Measurements from ENCODE around the gene UBE2G2.

The UBE2G2 gene

GRCh38 chr21:44761747-44762208, 39.8 kb downstream of the UBE2G2 start:
- H3K4me3 Mint-ChIP-seq = no peak overlapping the region
- no peaks in the 10 kb centered on the region for H3K36me3 Mint-ChIP-seq (ENCODE audit: low read depth)
- no peak overlapping the region for H3K27ac Mint-ChIP-seq
- H3K4me1 Mint-ChIP-seq = peaks cover 16% of the 10 kb centered on the region
- no peaks in the 10 kb centered on the region for H3K27me3 Mint-ChIP-seq
- ATAC-seq (no peak), DNase-seq (no peak)
- no peaks in the 10 kb centered on the region for H3K9me3 Mint-ChIP-seq

GRCh38 chr21:44761011-44761729, 40.5 kb downstream of the UBE2G2 start:
- no peak overlapping the region for H3K27ac Mint-ChIP-seq
- H3K36me3 Mint-ChIP-seq (ENCODE audit: low read depth) = no peaks in the 10 kb centered on the region
- no peak overlapping the region for H3K4me3 Mint-ChIP-seq
- H3K27me3 Mint-ChIP-seq = no peaks in the 10 kb centered on the region
- DNase-seq = no peak
- H3K4me1 Mint-ChIP-seq = peaks cover 13% of the 10 kb centered on the region
- ATAC-seq = no peak
- H3K9me3 Mint-ChIP-seq = no peaks in the 10 kb centered on the region

GRCh38 chr21:44760376-44760775, 41.2 kb downstream of the UBE2G2 start:
- ATAC-seq = no peak
- Mint-ChIP-seq H3K9me3 (no peaks in the 10 kb centered on the region), H3K36me3 (ENCODE audit: low read depth) (no peaks in the 10 kb centered on the region), H3K4me1 (peaks cover 5% of the 10 kb centered on the region), H3K27me3 (no peaks in the 10 kb centered on the region), H3K4me3 (no peak overlapping the region), H3K27ac (no peak overlapping the region)
- DNase-seq = no peak

- DNase-seq = no peak
- Mint-ChIP-seq H3K27ac (no peak overlapping the region), H3K4me1 (no peaks in the 10 kb centered on the region), H3K4me3 (no peak overlapping the region), H3K9me3 (no peaks in the 10 kb centered on the region), H3K27me3 (no peaks in the 10 kb centered on the region), H3K36me3 (ENCODE audit: low read depth) (no peaks in the 10 kb centered on the region)
- no peak for ATAC-seq
Observed at GRCh38 chr21:44759628-44760285, 41.9 kb downstream of the UBE2G2 start.

GRCh38 chr21:44758781-44759627, 42.6 kb downstream of the UBE2G2 start:
- H3K36me3 Mint-ChIP-seq (ENCODE audit: low read depth) = no peaks in the 10 kb centered on the region
- no peak overlapping the region for H3K4me3 Mint-ChIP-seq
- H3K4me1 Mint-ChIP-seq = no peaks in the 10 kb centered on the region
- no peaks in the 10 kb centered on the region for H3K27me3 Mint-ChIP-seq
- H3K27ac Mint-ChIP-seq = no peak overlapping the region
- DNase-seq (no peak), ATAC-seq (no peak)
- H3K9me3 Mint-ChIP-seq = no peaks in the 10 kb centered on the region

- H3K4me1 Mint-ChIP-seq = no peaks in the 10 kb centered on the region
- DNase-seq (no peak), ATAC-seq (no peak)
- no peaks in the 10 kb centered on the region for H3K9me3 Mint-ChIP-seq
- H3K36me3 Mint-ChIP-seq (ENCODE audit: low read depth) = no peaks in the 10 kb centered on the region
- no peak overlapping the region for H3K27ac Mint-ChIP-seq
- H3K4me3 Mint-ChIP-seq = no peak overlapping the region
- no peaks in the 10 kb centered on the region for H3K27me3 Mint-ChIP-seq
Observed at GRCh38 chr21:44758141-44758561, 43.5 kb downstream of the UBE2G2 start.

GRCh38 chr21:44757731-44758130, 43.9 kb downstream of the UBE2G2 start:
- Mint-ChIP-seq H3K27me3 (no peaks in the 10 kb centered on the region), H3K4me3 (no peak overlapping the region), H3K36me3 (ENCODE audit: low read depth) (no peaks in the 10 kb centered on the region), H3K4me1 (no peaks in the 10 kb centered on the region), H3K9me3 (no peaks in the 10 kb centered on the region), H3K27ac (no peak overlapping the region)
- no peak for DNase-seq
- no peak for ATAC-seq

GRCh38 chr21:44756423-44757185, 45.0 kb downstream of the UBE2G2 start:
- Mint-ChIP-seq H3K4me1 (no peaks in the 10 kb centered on the region), H3K27ac (no peak overlapping the region)

GRCh38 chr21:44755227-44755626, 46.4 kb downstream of the UBE2G2 start:
- DNase-seq (peak; percentile 43), ATAC-seq (no peak)
- no peaks in the 10 kb centered on the region for H3K4me1 Mint-ChIP-seq
- H3K27me3 Mint-ChIP-seq = peaks cover 10% of the 10 kb centered on the region
- no peak overlapping the region for H3K27ac Mint-ChIP-seq
- no peaks in the 10 kb centered on the region for H3K36me3 Mint-ChIP-seq (ENCODE audit: low read depth)
- H3K9me3 Mint-ChIP-seq = no peaks in the 10 kb centered on the region
- no peak overlapping the region for H3K4me3 Mint-ChIP-seq

More at GRCh38 chr21:44756423-44757185, 45.0 kb downstream of the UBE2G2 start:
- Mint-ChIP-seq H3K9me3 (no peaks in the 10 kb centered on the region), H3K4me3 (no peak overlapping the region), H3K27me3 (peaks cover 2% of the 10 kb centered on the region), H3K36me3 (ENCODE audit: low read depth) (no peaks in the 10 kb centered on the region)
- ATAC-seq (no peak), DNase-seq (no peak)

- peaks cover 13% of the 10 kb centered on the region for H3K27me3 Mint-ChIP-seq
- no peaks in the 10 kb centered on the region for H3K4me1 Mint-ChIP-seq
- H3K36me3 Mint-ChIP-seq (ENCODE audit: low read depth) = no peaks in the 10 kb centered on the region
- no peak for DNase-seq
- H3K4me3 Mint-ChIP-seq = no peak overlapping the region
- no peaks in the 10 kb centered on the region for H3K9me3 Mint-ChIP-seq
- ATAC-seq = no peak
- no peak overlapping the region for H3K27ac Mint-ChIP-seq
Observed at GRCh38 chr21:44753357-44753756, 48.3 kb downstream of the UBE2G2 start.

- DNase-seq (no peak), ATAC-seq (no peak)
- Mint-ChIP-seq H3K36me3 (ENCODE audit: low read depth) (no peaks in the 10 kb centered on the region), H3K27ac (no peak overlapping the region), H3K4me1 (no peaks in the 10 kb centered on the region), H3K9me3 (no peaks in the 10 kb centered on the region), H3K4me3 (no peak overlapping the region), H3K27me3 (peaks cover 13% of the 10 kb centered on the region)
Observed at GRCh38 chr21:44752671-44753235, 48.9 kb downstream of the UBE2G2 start.

GRCh38 chr21:44751799-44752636, 49.6 kb downstream of the UBE2G2 start:
- Mint-ChIP-seq H3K36me3 (ENCODE audit: low read depth) (no peaks in the 10 kb centered on the region), H3K27me3 (peaks cover 13% of the 10 kb centered on the region), H3K27ac (no peak overlapping the region), H3K9me3 (no peaks in the 10 kb centered on the region), H3K4me3 (no peak overlapping the region), H3K4me1 (no peaks in the 10 kb centered on the region)
- ATAC-seq = no peak
- DNase-seq = no peak

GRCh38 chr21:44751186-44751798, 50.3 kb downstream of the UBE2G2 start:
- Mint-ChIP-seq H3K9me3 (no peaks in the 10 kb centered on the region), H3K36me3 (ENCODE audit: low read depth) (no peaks in the 10 kb centered on the region), H3K27me3 (peaks cover 13% of the 10 kb centered on the region), H3K4me3 (no peak overlapping the region), H3K4me1 (no peaks in the 10 kb centered on the region), H3K27ac (no peak overlapping the region)
- DNase-seq = no peak
- ATAC-seq = no peak

All from activated naive CD8-positive, alpha-beta T cell treated with anti-CD3 and anti-CD28 coated beads, Interleukin-2, amount 50 U/mL, for 24 hours (primary cell).